ENCODE results near the gene GABBR1. TPM values are rescaled to one million over a fixed set of nuclear protein-coding genes. Genes with fewer than 3 reads are reported as not detected.
"Not testable (repeated sequence)": the region's sequence is repeated elsewhere in the genome, so short reads cannot be mapped to it uniquely, and the experiment has no call there.

GABBR1 gene
- total and polyA plus RNA-seq, 2 of the 13 experiments (the other 11 are each of a cell fraction or from before 2014, with no cell fraction given), result 0.07 to 0.37 TPM

DNA sequence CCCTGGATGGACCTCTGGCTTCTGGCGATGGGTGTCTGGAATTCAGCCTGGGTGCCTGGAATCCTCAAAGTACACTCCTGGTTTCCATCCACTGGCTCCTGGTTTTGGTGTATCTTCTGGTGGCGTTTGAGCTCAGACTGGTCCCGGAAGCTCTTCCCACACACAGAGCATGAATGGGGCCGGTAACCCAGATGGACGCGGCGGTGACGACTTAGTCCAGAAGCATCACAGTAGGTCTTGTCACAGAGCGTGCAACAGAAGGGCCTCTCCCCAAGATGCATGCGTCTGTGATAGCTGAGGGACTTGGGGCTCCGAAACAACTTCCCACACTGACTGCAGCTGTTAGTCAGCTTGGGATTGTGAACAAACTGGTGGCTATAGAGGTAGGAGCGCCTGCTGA, 40.2 kb upstream of the GABBR1 start:
- DNase-seq (ENCODE audit: low spot score) (no peak), FAIRE-seq (no peak), ATAC-seq (no peak)
- Histone ChIP-seq H3K4me2 (ENCODE audit: low read depth, low read length) (no peak overlapping the region), H3K36me3 (replicated peaks in 1 of 2; ENCODE audit: control insufficient read depth in 1 of 2, insufficient read depth in 2 of 2, low read length in 2 of 2) (no peaks in the 10 kb centered on the region), H3K27ac (ENCODE audit: extremely low read length, insufficient read depth, low read length) (no peak overlapping the region), H3K27me3 (ENCODE audit: control insufficient read depth in 1 of 2, insufficient read depth in 2 of 2, low read length in 2 of 2) (peaks cover 0 to 4% of the 10 kb centered on the region in 2 experiments; a peak in 1 of 5 replicates), H3K79me2 (ENCODE audit: insufficient read depth, low read length) (no peaks in the 10 kb centered on the region), H3K4me1 (ENCODE audit: insufficient read depth, low read length) (no peaks in the 10 kb centered on the region), H2AFZ (ENCODE audit: low read length) (no peak overlapping the region), H3K9me3 (ENCODE audit: low read length) (no peaks in the 10 kb centered on the region), H3K9ac (ENCODE audit: insufficient read depth, low read depth, low read length) (no peak overlapping the region), H3K4me3 (replicated peaks in 1 of 3; ENCODE audit: insufficient read depth in 1 of 3, low read depth in 2 of 3, low read length in 3 of 3) (no peak overlapping the region), H4K20me1 (ENCODE audit: insufficient read depth, low read length) (no peaks in the 10 kb centered on the region)
- CTCF ChIA-PET (ENCODE audit: low intra/inter-chr PET ratio, low total read pairs), result no interaction called here
- POLR2A ChIA-PET, result no interaction called here
- TF ChIP-seq ZNF343 (CRISPR knock-in tag; IDR thresholded peaks at IDR 0.05) (no peak), REL (CRISPR knock-in tag; conservative IDR thresholded peaks at IDR 0.05) (no peak)
- BruUV-seq (replicated peaks), result no TSS peak
- 50% methylated on average over 12 of the region's 12 CpGs for WGBS (ENCODE audit: low lambda C conversion rate)
- in situ Hi-C loops (cut with HindIII; ENCODE audit: extremely low pct_ligation_motif_present, low pct_unique_long_range_greater_than_20kb), result no loop called here
- intact Hi-C loops (cut with micrococcal nuclease; ENCODE audit: unreplicated experiment), result no loop called here

DNA sequence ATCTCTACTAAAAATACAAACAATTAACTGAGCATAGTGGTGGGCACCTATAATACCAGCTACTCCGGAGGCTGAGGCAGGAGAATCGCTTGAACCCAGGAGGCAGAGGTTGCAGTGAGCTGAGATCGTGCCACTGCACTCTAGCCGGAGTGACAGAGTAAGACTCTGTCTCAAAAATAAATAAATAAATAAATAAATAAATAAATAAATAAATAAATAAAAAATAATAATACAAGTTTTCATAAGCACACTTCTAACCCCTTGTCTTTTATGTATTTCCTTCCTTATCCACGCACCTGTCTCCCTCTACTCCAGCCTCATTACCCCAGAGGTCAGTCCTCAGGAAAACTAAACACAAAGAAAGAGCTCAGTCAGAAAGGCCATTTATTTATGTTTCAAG, 39.1 kb upstream of the GABBR1 start:
- H3K4me1 ChIP-seq (ENCODE audit: insufficient read depth, low read length); H3K36me3 ChIP-seq (replicated peaks in 1 of 2; ENCODE audit: control insufficient read depth in 1 of 2, insufficient read depth in 2 of 2, low read length in 2 of 2); intact Hi-C loops (cut with micrococcal nuclease; ENCODE audit: unreplicated experiment); POLR2A ChIA-PET; H4K20me1 ChIP-seq (ENCODE audit: insufficient read depth, low read length); FAIRE-seq; H3K9ac ChIP-seq (ENCODE audit: insufficient read depth, low read depth, low read length); H3K79me2 ChIP-seq (ENCODE audit: insufficient read depth, low read length); H3K4me2 ChIP-seq (ENCODE audit: low read depth, low read length); H3K9me3 ChIP-seq (ENCODE audit: low read length); H3K27me3 ChIP-seq (ENCODE audit: control insufficient read depth in 1 of 2, insufficient read depth in 2 of 2, low read length in 2 of 2); CTCF ChIA-PET (ENCODE audit: low intra/inter-chr PET ratio, low total read pairs); in situ Hi-C loops (cut with HindIII; ENCODE audit: extremely low pct_ligation_motif_present, low pct_unique_long_range_greater_than_20kb); H2AFZ ChIP-seq (ENCODE audit: low read length); H3K27ac ChIP-seq (ENCODE audit: extremely low read length, insufficient read depth, low read length); BruUV-seq (replicated peaks); DNase-seq (ENCODE audit: low spot score); ATAC-seq; H3K4me3 ChIP-seq (replicated peaks in 1 of 3; ENCODE audit: insufficient read depth in 1 of 3, low read depth in 2 of 3, low read length in 3 of 3): not testable (repeated sequence)
- 37% methylated on average over 5 of the region's 5 CpGs for WGBS (ENCODE audit: low lambda C conversion rate)

DNA sequence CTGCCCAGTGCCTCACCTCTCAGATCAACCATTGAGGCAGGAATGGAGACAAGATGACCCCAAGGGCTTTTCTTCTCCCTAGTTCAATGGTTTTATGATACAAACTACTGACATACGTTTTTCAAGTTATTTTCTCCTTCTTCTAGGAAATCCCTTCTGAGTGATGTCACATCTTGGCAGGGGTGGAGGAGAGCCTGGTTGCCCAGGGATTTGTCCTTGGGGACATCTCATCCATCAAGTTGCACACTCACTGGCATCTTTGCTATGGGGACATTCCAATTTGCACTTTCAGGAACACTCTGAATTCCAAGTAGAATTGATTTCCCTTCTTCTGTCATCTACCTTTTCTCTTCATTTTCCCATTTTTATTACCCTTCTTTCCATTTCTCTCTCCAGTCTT, 38.0 kb upstream of the GABBR1 start:
- Histone ChIP-seq H3K27me3 (ENCODE audit: control insufficient read depth in 1 of 2, insufficient read depth in 2 of 2, low read length in 2 of 2) (peaks cover 4 to 12% of the 10 kb centered on the region in 2 experiments; a peak in 3 of 5 replicates), H2AFZ (ENCODE audit: low read length) (no peak overlapping the region), H3K79me2 (ENCODE audit: insufficient read depth, low read length) (no peaks in the 10 kb centered on the region), H3K4me3 (replicated peaks in 1 of 3; ENCODE audit: insufficient read depth in 1 of 3, low read depth in 2 of 3, low read length in 3 of 3) (no peak overlapping the region), H4K20me1 (ENCODE audit: insufficient read depth, low read length) (no peaks in the 10 kb centered on the region), H3K27ac (ENCODE audit: extremely low read length, insufficient read depth, low read length) (no peak overlapping the region), H3K4me2 (ENCODE audit: low read depth, low read length) (no peak overlapping the region), H3K9me3 (ENCODE audit: low read length) (no peaks in the 10 kb centered on the region), H3K4me1 (ENCODE audit: insufficient read depth, low read length) (no peaks in the 10 kb centered on the region), H3K36me3 (replicated peaks in 1 of 2; ENCODE audit: control insufficient read depth in 1 of 2, insufficient read depth in 2 of 2, low read length in 2 of 2) (no peaks in the 10 kb centered on the region), H3K9ac (ENCODE audit: insufficient read depth, low read depth, low read length) (no peak overlapping the region)
- ATAC-seq, result no peak
- no TSS peak for BruUV-seq (replicated peaks)
- intact Hi-C loops (cut with micrococcal nuclease; ENCODE audit: unreplicated experiment) (no loop called here), in situ Hi-C loops (cut with HindIII; ENCODE audit: extremely low pct_ligation_motif_present, low pct_unique_long_range_greater_than_20kb) (no loop called here)
- ChIA-PET CTCF (ENCODE audit: low intra/inter-chr PET ratio, low total read pairs) (no interaction called here), POLR2A (no interaction called here)
- FAIRE-seq, result no peak
- no peak for TF ChIP-seq SMARCE1 (IDR thresholded peaks at IDR 0.05; ENCODE audit: borderline replicate concordance)
- TF ChIP-seq ZNF225 (CRISPR knock-in tag; IDR thresholded peaks at IDR 0.05), result no peak
- TF ChIP-seq, protein P1, sequence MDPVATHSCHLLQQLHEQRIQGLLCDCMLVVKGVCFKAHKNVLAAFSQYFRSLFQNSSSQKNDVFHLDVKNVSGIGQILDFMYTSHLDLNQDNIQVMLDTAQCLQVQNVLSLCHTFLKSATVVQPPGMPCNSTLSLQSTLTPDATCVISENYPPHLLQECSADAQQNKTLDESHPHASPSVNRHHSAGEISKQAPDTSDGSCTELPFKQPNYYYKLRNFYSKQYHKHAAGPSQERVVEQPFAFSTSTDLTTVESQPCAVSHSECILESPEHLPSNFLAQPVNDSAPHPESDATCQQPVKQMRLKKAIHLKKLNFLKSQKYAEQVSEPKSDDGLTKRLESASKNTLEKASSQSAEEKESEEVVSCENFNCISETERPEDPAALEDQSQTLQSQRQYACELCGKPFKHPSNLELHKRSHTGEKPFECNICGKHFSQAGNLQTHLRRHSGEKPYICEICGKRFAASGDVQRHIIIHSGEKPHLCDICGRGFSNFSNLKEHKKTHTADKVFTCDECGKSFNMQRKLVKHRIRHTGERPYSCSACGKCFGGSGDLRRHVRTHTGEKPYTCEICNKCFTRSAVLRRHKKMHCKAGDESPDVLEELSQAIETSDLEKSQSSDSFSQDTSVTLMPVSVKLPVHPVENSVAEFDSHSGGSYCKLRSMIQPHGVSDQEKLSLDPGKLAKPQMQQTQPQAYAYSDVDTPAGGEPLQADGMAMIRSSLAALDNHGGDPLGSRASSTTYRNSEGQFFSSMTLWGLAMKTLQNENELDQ (CRISPR knock-in tag; IDR thresholded peaks at IDR 0.05; ENCODE audit: borderline replicate concordance), result no peak
- DNase-seq (ENCODE audit: low spot score), result no peak
- 12% methylated on average over 1 of the region's 1 CpG for WGBS (ENCODE audit: low lambda C conversion rate)
